HG03457 (cell line): ENCODE measurements around the gene FAM107B.

ENCODE experiments used
- ATAC-seq: cut with Tn5 transposase; IDR thresholded peaks from one replicate; pipeline ENCODE4 v1.9.1; 2021; ENCODE audit warnings: moderate number of reproducible peaks; ENCODE audit not compliant: unreplicated experiment

Gene FAM107B

GRCh38 chr10:14543046-14543903 lies 231.4 kb downstream of the FAM107B start:
- no peak for ATAC-seq

GRCh38 chr10:14541379-14541778 lies 233.3 kb downstream of the FAM107B start:
- ATAC-seq = no peak

GRCh38 chr10:14540611-14541010 lies 234.1 kb downstream of the FAM107B start:
- ATAC-seq = no peak

GRCh38 chr10:14540062-14540461 lies 234.6 kb downstream of the FAM107B start:
- ATAC-seq = no peak

- no peak for ATAC-seq
These were observed 235.5 kb downstream of the FAM107B start for GRCh38 chr10:14539176-14539575.

GRCh38 chr10:14536241-14537213 lies 238.2 kb downstream of the FAM107B start:
- no peak for ATAC-seq

- ATAC-seq = no peak
These were observed 239.1 kb downstream of the FAM107B start for GRCh38 chr10:14535457-14536130.

- ATAC-seq = no peak
These were observed 240.5 kb downstream of the FAM107B start for GRCh38 chr10:14534152-14534551.

GRCh38 chr10:14533295-14533694 lies 241.4 kb downstream of the FAM107B start:
- no peak for ATAC-seq

- no peak for ATAC-seq
These were observed 242.0 kb downstream of the FAM107B start for GRCh38 chr10:14532473-14533251.

GRCh38 chr10:14531974-14532373 lies 242.7 kb downstream of the FAM107B start:
- no peak for ATAC-seq

GRCh38 chr10:14530465-14530864 lies 244.2 kb downstream of the FAM107B start:
- no peak for ATAC-seq

GRCh38 chr10:14529351-14529750 lies 245.3 kb downstream of the FAM107B start:
- no peak for ATAC-seq

GRCh38 chr10:14528450-14528849 lies 246.2 kb downstream of the FAM107B start:
- ATAC-seq = no peak

GRCh38 chr10:14527915-14528314 lies 246.8 kb downstream of the FAM107B start:
- ATAC-seq = no peak

GRCh38 chr10:14527134-14527844 lies 247.4 kb downstream of the FAM107B start:
- no peak for ATAC-seq

GRCh38 chr10:14526326-14526725 lies 248.4 kb downstream of the FAM107B start:
- no peak for ATAC-seq

GRCh38 chr10:14524691-14525324 lies 249.9 kb downstream of the FAM107B start:
- no peak for ATAC-seq

GRCh38 chr10:14523286-14523685 lies 251.4 kb downstream of the FAM107B start:
- no peak for ATAC-seq
